Measurements from ENCODE around the gene CBX4. TPM values are rescaled to one million over a fixed set of nuclear protein-coding genes. Genes with fewer than 3 reads are reported as not detected.

CBX4 gene
- total RNA-seq, 1 experiment from 2014 or later: 3.3 TPM

- TF ChIP-seq, protein P1, sequence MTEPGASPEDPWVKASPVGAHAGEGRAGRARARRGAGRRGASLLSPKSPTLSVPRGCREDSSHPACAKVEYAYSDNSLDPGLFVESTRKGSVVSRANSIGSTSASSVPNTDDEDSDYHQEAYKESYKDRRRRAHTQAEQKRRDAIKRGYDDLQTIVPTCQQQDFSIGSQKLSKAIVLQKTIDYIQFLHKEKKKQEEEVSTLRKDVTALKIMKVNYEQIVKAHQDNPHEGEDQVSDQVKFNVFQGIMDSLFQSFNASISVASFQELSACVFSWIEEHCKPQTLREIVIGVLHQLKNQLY (CRISPR knock-in tag; IDR thresholded peaks at IDR 0.05): no peak
- TF ChIP-seq ZNF396 (CRISPR knock-in tag; IDR thresholded peaks at IDR 0.05; ENCODE audit: borderline replicate concordance) (no peak), PRRX2 (CRISPR knock-in tag; IDR thresholded peaks at IDR 0.05) (no peak), NFE2L1 (CRISPR knock-in tag; IDR thresholded peaks at IDR 0.05) (0 out of 2 replicates have a peak, but pooled peaks have one; percentile 20), FOXJ3 (CRISPR knock-in tag; IDR thresholded peaks at IDR 0.05; ENCODE audit: borderline replicate concordance) (no peak), FOXP4 (CRISPR knock-in tag; IDR thresholded peaks at IDR 0.05) (no peak), ETV6 (CRISPR knock-in tag; IDR thresholded peaks at IDR 0.05) (no peak), NFYB (CRISPR knock-in tag; conservative IDR thresholded peaks at IDR 0.05; ENCODE audit: low read depth) (no peak), ATF2 (CRISPR knock-in tag; IDR thresholded peaks at IDR 0.05; ENCODE audit: borderline replicate concordance, low read depth) (no peak), MYBL2 (CRISPR knock-in tag; IDR thresholded peaks at IDR 0.05) (0 out of 2 replicates have a peak, but pooled peaks have one; percentile 24), RORB (CRISPR knock-in tag; IDR thresholded peaks at IDR 0.05) (no peak), ZNF263 (CRISPR knock-in tag; IDR thresholded peaks at IDR 0.05; ENCODE audit: low read depth) (peak; percentile 16; the same call in 1 of the 2 replicates), GTF2I (CRISPR knock-in tag; conservative IDR thresholded peaks at IDR 0.05) (no peak), ATF3 (CRISPR knock-in tag; conservative IDR thresholded peaks at IDR 0.05) (no peak), ZNF317 (CRISPR knock-in tag; IDR thresholded peaks at IDR 0.05; ENCODE audit: borderline replicate concordance, low read depth) (no peak), SOX15 (CRISPR knock-in tag; IDR thresholded peaks at IDR 0.05) (no peak), JUN (CRISPR knock-in tag; IDR thresholded peaks at IDR 0.05) (no peak), FOXP1 (CRISPR knock-in tag; IDR thresholded peaks at IDR 0.05; ENCODE audit: borderline replicate concordance) (peak; percentile 80; the same call in 1 of the 2 replicates), GABPB1 (CRISPR knock-in tag; IDR thresholded peaks at IDR 0.05) (peak; percentile 58), SP1 (CRISPR knock-in tag; conservative IDR thresholded peaks at IDR 0.05) (peak; percentile 51)
- TF ChIP-seq, protein P2, sequence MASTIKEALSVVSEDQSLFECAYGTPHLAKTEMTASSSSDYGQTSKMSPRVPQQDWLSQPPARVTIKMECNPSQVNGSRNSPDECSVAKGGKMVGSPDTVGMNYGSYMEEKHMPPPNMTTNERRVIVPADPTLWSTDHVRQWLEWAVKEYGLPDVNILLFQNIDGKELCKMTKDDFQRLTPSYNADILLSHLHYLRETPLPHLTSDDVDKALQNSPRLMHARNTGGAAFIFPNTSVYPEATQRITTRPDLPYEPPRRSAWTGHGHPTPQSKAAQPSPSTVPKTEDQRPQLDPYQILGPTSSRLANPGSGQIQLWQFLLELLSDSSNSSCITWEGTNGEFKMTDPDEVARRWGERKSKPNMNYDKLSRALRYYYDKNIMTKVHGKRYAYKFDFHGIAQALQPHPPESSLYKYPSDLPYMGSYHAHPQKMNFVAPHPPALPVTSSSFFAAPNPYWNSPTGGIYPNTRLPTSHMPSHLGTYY (CRISPR knock-in tag; IDR thresholded peaks at IDR 0.05): no peak
- TF ChIP-seq, protein P3, sequence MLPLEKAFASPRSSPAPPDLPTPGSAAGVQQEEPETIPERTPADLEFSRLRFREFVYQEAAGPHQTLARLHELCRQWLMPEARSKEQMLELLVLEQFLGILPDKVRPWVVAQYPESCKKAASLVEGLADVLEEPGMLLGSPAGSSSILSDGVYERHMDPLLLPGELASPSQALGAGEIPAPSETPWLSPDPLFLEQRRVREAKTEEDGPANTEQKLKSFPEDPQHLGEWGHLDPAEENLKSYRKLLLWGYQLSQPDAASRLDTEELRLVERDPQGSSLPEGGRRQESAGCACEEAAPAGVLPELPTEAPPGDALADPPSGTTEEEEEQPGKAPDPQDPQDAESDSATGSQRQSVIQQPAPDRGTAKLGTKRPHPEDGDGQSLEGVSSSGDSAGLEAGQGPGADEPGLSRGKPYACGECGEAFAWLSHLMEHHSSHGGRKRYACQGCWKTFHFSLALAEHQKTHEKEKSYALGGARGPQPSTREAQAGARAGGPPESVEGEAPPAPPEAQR (CRISPR knock-in tag; IDR thresholded peaks at IDR 0.05): no peak
- TF ChIP-seq, protein P4, sequence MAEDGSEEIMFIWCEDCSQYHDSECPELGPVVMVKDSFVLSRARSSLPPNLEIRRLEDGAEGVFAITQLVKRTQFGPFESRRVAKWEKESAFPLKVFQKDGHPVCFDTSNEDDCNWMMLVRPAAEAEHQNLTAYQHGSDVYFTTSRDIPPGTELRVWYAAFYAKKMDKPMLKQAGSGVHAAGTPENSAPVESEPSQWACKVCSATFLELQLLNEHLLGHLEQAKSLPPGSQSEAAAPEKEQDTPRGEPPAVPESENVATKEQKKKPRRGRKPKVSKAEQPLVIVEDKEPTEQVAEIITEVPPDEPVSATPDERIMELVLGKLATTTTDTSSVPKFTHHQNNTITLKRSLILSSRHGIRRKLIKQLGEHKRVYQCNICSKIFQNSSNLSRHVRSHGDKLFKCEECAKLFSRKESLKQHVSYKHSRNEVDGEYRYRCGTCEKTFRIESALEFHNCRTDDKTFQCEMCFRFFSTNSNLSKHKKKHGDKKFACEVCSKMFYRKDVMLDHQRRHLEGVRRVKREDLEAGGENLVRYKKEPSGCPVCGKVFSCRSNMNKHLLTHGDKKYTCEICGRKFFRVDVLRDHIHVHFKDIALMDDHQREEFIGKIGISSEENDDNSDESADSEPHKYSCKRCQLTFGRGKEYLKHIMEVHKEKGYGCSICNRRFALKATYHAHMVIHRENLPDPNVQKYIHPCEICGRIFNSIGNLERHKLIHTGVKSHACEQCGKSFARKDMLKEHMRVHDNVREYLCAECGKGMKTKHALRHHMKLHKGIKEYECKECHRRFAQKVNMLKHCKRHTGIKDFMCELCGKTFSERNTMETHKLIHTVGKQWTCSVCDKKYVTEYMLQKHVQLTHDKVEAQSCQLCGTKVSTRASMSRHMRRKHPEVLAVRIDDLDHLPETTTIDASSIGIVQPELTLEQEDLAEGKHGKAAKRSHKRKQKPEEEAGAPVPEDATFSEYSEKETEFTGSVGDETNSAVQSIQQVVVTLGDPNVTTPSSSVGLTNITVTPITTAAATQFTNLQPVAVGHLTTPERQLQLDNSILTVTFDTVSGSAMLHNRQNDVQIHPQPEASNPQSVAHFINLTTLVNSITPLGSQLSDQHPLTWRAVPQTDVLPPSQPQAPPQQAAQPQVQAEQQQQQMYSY (CRISPR knock-in tag; IDR thresholded peaks at IDR 0.05): no peak
- TF ChIP-seq, protein P5, sequence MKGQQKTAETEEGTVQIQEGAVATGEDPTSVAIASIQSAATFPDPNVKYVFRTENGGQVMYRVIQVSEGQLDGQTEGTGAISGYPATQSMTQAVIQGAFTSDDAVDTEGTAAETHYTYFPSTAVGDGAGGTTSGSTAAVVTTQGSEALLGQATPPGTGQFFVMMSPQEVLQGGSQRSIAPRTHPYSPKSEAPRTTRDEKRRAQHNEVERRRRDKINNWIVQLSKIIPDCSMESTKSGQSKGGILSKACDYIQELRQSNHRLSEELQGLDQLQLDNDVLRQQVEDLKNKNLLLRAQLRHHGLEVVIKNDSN (CRISPR knock-in tag; IDR thresholded peaks at IDR 0.05): no peak
- TF ChIP-seq, protein P6, sequence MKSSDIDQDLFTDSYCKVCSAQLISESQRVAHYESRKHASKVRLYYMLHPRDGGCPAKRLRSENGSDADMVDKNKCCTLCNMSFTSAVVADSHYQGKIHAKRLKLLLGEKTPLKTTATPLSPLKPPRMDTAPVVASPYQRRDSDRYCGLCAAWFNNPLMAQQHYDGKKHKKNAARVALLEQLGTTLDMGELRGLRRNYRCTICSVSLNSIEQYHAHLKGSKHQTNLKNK (CRISPR knock-in tag; IDR thresholded peaks at IDR 0.05): no peak
Observed at GRCh38 chr17:79789943-79790804, 49.1 kb downstream of the CBX4 start (continued).

All from WTC11 (cell line).